Activated CD4-positive, alpha-beta memory T cell treated with anti-CD3 and anti-CD28 coated beads, Interleukin-2, amount 10 ng/mL, durations not matched to agents 7 days and 5 days (primary cell): Measurements from ENCODE around the gene PFN2. TPM values are rescaled to one million over a fixed set of nuclear protein-coding genes. Genes with fewer than 3 reads are reported as not detected.
A peak's percentile ranks its signal among the peaks of the same experiment; 100 is the strongest.
"Not testable (repeated sequence)": the region's sequence is repeated elsewhere in the genome, so short reads cannot be mapped to it uniquely, and the experiment has no call there.

Experiments used
- CTCF ChIA-PET: fragments of 350-600 bp; sonication (Branson Sonifier 250); formaldehyde crosslinking; loops from one replicate; lab custom pipeline; 2021; ENCODE audit warnings: antibody characterized with exemption, inconsistent platforms; lab: Charles Lee
- POLR2A ChIA-PET: fragments of 350-600 bp; sonication (Branson Sonifier 250); formaldehyde crosslinking; loops from one replicate; lab custom pipeline; 2021; ENCODE audit warnings: antibody characterized with exemption; lab: Charles Lee
- DNase-seq: peaks from one replicate; pipeline ENCODE4 v3.0.0-alpha.2; 2020
- H3K27ac Mint-ChIP-seq: one replicate; pipeline ENCODE4 v1.8.0; 2021; ENCODE audit warnings: mild to moderate bottlenecking, mixed read lengths
- H3K27me3 Mint-ChIP-seq: one replicate; pipeline ENCODE4 v1.8.0; 2021; ENCODE audit warnings: mixed read lengths
- H3K36me3 Mint-ChIP-seq: one replicate; pipeline ENCODE4 v1.8.0; 2021; ENCODE audit warnings: low read depth, mixed read lengths
- H3K4me1 Mint-ChIP-seq: one replicate; pipeline ENCODE4 v1.8.0; 2021; ENCODE audit warnings: mixed read lengths
- H3K4me3 Mint-ChIP-seq: one replicate; pipeline ENCODE4 v1.8.0; 2021; ENCODE audit warnings: mild to moderate bottlenecking, mixed read lengths
- H3K9me3 Mint-ChIP-seq: one replicate; pipeline ENCODE4 v1.8.0; 2021; ENCODE audit warnings: mixed read lengths
- total RNA-seq, 2 experiments: library from RNA; stranded (reverse); gene quantifications; one replicate each; pipeline ENCODE4 v1.2.3, GENCODE V29; 2021

PFN2 gene
- total RNA-seq, 2 experiments from 2014 or later: 0.58 to 0.88 TPM

DNA sequence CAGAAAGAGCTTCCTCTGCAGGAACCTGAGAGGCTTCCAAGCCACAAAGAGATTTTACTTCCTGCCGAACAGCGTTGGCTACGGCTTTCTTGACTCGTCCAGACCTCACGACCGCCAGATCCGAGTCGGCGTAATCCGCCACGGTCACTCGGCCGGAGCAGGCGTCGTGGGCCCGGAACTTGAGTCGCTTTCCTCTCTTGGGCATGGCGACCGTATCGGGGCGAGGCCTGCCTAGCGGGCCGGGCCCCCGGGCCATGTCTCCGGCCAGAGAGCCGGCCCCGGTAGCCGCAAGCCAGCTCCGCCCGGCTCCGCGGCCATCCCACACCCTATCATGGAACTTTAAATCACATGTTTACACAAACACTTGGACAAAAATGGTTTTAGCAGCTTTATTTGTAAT is 12.4 kb upstream of the PFN2 start:
- POLR2A ChIA-PET: interaction anchor here (0.6 kb wide), 1 partner anchor 11 kb away, joined by 3 read pairs; no protein-coding TSS in a partner anchor
- CTCF ChIA-PET: not testable (repeated sequence)

DNA sequence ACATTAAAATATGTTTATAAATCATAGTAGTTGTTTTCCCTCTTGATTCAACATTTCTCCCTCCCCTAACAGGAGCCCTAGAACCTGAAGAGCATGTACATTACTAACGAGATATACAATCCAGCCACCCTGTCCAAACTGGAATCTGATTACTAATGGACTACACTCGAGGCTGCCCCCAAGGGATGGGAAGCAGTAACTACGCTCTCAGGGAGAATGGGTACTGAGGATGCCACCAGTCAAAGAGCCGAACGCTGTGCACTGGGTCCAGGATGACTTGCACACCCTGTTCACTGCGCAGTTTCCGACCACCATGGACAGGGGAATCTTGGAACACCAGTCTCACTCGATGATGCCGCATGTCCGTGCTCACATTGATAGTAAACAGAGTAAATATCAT is 11.3 kb upstream of the PFN2 start:
- CTCF ChIA-PET, H3K27me3 Mint-ChIP-seq, H3K9me3 Mint-ChIP-seq: not testable (repeated sequence)

More for the DNA sequence above, 12.4 kb upstream of the PFN2 start:
- H3K36me3 Mint-ChIP-seq, H3K4me1 Mint-ChIP-seq, H3K27me3 Mint-ChIP-seq, H3K27ac Mint-ChIP-seq, DNase-seq, H3K4me3 Mint-ChIP-seq, H3K9me3 Mint-ChIP-seq: not testable (repeated sequence)

DNA sequence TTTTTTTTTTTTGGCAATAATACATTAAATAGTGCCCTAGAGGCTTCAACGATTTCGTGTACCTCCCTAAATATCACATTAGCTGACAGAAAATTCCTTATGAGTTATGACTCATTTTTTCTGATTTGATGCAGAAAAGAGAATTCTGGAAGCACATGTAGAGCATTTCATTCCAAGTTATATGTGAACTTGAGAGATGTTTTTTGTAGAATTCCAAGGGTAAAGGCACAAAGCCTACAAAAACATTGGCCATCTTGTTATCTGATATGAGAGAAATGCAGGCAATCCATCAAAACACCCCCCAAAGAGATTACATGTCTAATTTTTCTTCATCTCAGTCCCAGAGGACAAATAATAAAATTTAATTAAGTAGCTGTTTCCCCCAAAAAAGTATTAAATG is 6.7 kb upstream of the PFN2 start:
- peaks cover 40% of the 10 kb centered on the region for H3K27me3 Mint-ChIP-seq
- no peaks in the 10 kb centered on the region for H3K4me1 Mint-ChIP-seq
- ChIA-PET POLR2A (no interaction called here), CTCF (interaction anchor here (1.8 kb wide), 1 partner anchor 207 kb away, joined by 7 read pairs; no protein-coding TSS in a partner anchor)
- H3K27ac Mint-ChIP-seq: no peak overlapping the region
- no peaks in the 10 kb centered on the region for H3K36me3 Mint-ChIP-seq
- H3K9me3 Mint-ChIP-seq: no peaks in the 10 kb centered on the region
- no peak for DNase-seq
- H3K4me3 Mint-ChIP-seq: no peak overlapping the region

More for the DNA sequence above, 11.3 kb upstream of the PFN2 start:
- H3K27ac Mint-ChIP-seq, DNase-seq, H3K4me3 Mint-ChIP-seq, H3K4me1 Mint-ChIP-seq, H3K36me3 Mint-ChIP-seq, POLR2A ChIA-PET: not testable (repeated sequence)

DNA sequence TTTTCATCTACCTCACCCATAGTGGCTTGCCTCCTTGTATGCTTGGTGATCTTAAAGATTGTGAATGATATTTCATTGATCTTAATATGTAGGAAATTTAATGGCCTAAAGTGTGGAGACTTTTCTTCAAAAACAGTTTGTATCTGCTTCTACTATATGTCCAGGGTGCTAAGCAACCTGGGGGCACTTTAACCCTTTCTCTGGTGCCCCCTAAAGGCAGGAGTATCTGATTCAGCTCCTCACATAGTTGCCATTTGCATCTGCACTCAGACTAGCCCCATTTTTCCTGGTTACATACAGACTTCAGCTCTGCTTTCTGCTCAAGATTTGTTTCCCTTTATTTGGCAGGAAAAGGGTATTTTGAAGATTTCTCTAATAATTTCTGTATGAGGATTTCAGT is 5.2 kb upstream of the PFN2 start:
- Mint-ChIP-seq H3K4me3 (no peak overlapping the region), H3K4me1 (peaks cover 6% of the 10 kb centered on the region), H3K27me3 (peaks cover 51% of the 10 kb centered on the region), H3K36me3 (no peaks in the 10 kb centered on the region), H3K9me3 (no peaks in the 10 kb centered on the region), H3K27ac (no peak overlapping the region)
- no peak for DNase-seq
- ChIA-PET CTCF (interaction anchor here (0.9 kb wide), 1 partner anchor 8 kb away, joined by 4 read pairs; no protein-coding TSS in a partner anchor), POLR2A (no interaction called here)

DNA sequence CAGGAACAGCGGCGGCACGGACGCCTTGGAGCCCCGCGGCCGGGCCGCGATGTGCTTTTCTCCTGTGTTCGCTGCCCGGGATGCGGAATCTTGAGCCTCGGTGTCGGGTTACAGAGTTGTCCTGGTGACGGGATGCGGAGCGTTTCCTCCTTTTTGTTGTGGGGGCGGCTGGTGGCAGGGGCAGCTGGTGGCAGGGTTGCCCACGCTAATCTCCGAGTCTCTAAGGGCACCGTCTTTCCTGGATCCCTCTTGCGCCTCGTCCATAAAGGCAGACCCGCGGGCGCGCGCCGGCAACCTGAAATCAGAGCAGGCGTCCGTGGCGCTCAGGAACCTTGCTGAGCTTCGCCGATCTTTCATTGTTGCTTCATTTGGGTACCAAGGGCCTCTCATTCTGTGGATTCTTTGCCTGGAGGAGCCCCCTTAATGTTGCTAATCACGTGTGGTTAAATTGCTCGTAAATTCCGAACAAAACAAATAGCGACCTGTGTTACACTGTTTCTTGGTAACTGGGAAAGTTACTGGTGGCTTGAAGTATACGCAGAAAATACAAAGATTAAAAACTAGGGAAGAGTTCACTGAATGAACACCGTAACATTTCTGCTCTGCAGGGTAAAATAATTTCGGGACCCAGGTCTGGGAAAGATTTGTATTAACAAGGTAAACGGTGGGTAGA is 844 bp upstream of the PFN2 start:
- Mint-ChIP-seq H3K4me1 (peaks cover 17% of the 10 kb centered on the region), H3K27me3 (peaks cover 54% of the 10 kb centered on the region), H3K9me3 (no peaks in the 10 kb centered on the region), H3K4me3 (peak overlapping the region; percentile 76), H3K27ac (no peak overlapping the region), H3K36me3 (no peaks in the 10 kb centered on the region)
- ChIA-PET POLR2A (interaction anchor here (0.9 kb wide), 1 partner anchor 12 kb away, joined by 3 read pairs; no protein-coding TSS in a partner anchor), CTCF (interaction anchor here (1.5 kb wide), 1 partner anchor 9 kb away, joined by 3 read pairs; no protein-coding TSS in a partner anchor)
- peak; percentile 24 for DNase-seq

DNA sequence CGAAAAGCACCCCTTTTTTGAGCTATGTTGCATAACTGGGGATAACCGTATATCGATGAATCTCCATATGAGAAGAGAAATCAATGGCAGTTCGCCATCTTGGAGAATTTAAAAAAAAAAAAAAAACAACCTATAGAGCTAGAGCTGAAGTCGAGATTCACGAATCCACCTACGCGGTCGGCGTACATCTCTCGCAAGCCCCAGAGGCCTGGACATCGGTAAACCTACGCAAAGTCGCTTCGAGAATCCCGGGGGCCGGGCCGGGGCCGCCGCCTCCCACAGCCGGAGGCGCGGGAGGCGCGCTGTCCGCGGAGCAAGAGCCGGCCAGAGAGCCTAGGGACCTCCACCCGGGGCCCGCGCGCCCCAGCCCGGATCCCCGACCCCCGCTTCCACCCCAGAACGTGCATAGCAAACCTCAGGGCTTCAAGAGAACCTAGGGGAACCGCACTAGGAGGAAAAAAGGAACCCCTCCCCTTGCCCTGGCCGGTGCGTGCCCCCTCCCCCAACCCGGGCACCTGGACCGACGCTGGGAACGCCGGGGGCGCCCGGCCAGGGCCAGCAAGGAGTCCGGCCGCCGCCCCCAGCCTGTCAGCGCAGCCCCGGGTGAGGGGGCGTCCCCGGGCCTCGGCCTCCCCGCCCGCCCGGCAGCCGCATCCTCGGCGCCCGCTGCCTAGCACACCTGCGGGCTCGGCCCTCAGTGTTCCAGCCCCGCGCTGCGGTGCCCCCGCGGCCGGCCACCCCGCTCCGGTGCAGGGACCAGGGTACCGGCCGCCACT is 567 bp downstream of the PFN2 start:
- POLR2A ChIA-PET: interaction anchor here (0.7 kb wide), 1 partner anchor 1418 kb away, joined by 3 read pairs; no protein-coding TSS in a partner anchor
- H3K4me1 Mint-ChIP-seq: peaks cover 17% of the 10 kb centered on the region
- peak; percentile 68 for DNase-seq
- H3K36me3 Mint-ChIP-seq: no peaks in the 10 kb centered on the region
- peaks cover 40% of the 10 kb centered on the region for H3K27me3 Mint-ChIP-seq
- peak overlapping the region; percentile 71 for H3K4me3 Mint-ChIP-seq
- H3K27ac Mint-ChIP-seq: no peak overlapping the region
- CTCF ChIA-PET: no interaction called here
- no peaks in the 10 kb centered on the region for H3K9me3 Mint-ChIP-seq

DNA sequence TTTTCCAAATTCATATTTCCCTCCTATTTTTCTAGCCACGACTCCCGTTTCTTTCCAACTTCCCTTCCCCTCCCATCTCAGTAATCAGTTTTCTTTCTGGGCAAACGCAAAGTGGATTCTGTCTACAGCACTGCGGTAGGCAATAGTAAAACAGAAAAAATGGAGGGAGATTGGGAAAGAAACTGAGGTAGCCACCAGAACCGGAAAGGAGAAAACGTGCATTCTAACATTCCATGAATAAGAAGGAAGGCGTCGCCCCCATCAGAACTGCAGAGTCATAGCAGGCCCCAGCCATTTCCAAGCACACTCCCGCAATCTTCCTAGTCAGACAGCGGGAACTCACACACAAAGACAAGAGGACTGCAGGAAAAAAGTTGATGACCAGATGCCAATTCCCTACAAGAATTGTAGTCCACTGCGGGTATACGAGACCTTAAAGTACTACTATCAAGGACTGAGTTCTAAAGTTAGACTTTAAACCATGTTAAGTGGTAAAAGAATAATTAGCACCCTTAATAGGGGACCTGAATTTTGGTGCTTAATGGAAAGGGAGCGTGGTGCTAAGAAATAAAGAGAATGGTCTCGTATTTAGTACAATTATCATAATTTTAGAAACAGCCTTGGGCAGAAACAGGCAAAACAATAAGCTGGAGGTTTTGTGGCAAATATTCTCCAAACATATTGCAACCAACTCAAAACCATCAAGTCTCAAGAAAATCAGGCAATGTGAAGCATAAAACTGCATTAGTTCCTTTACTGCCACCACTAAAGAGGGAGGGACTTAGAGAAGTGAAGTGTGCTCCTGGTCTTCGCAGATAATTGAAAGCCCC is 1.4 kb downstream of the PFN2 start:
- peaks cover 33% of the 10 kb centered on the region for H3K27me3 Mint-ChIP-seq
- H3K9me3 Mint-ChIP-seq: no peaks in the 10 kb centered on the region
- peaks cover 17% of the 10 kb centered on the region for H3K4me1 Mint-ChIP-seq
- no peak overlapping the region for H3K27ac Mint-ChIP-seq
- H3K4me3 Mint-ChIP-seq: peak overlapping the region; percentile 68
- ChIA-PET CTCF (interaction anchor here (1.0 to 4.1 kb wide), 3 partner anchors 215 to 439 kb away, joined by 3 to 24 read pairs (median 3); partner anchors contain the start of gene TSC22D2), POLR2A (no interaction called here)
- no peak for DNase-seq
- H3K36me3 Mint-ChIP-seq: no peaks in the 10 kb centered on the region

DNA sequence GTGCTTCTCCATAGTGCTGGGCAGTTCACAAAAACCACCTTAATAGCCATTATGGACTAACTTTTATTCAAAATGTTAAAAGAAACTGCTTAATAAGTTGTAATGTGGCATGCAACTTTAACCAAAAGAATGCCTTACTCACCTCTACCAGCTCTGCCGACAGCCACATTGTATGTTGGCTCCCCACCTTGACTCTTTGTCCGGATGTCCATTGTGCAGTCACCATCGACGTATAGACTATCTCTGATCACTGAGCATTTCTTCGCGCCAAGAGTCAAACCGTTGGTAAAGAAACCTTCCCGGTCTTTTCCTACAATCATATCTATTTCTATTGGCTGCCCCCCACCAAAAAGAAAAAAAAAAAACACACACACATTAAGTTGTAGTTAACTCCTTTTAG is 2.5 kb downstream of the PFN2 start:
- H3K4me3 Mint-ChIP-seq: no peak overlapping the region
- H3K4me1 Mint-ChIP-seq: peaks cover 17% of the 10 kb centered on the region
- H3K27me3 Mint-ChIP-seq: peaks cover 26% of the 10 kb centered on the region
- H3K27ac Mint-ChIP-seq: no peak overlapping the region
- H3K9me3 Mint-ChIP-seq: no peaks in the 10 kb centered on the region
- no peaks in the 10 kb centered on the region for H3K36me3 Mint-ChIP-seq
- CTCF ChIA-PET: interaction anchor here (1.0 to 4.1 kb wide), 3 partner anchors 216 to 440 kb away, joined by 3 to 24 read pairs (median 3); partner anchors contain the start of gene TSC22D2
- POLR2A ChIA-PET: no interaction called here
- DNase-seq: no peak

DNA sequence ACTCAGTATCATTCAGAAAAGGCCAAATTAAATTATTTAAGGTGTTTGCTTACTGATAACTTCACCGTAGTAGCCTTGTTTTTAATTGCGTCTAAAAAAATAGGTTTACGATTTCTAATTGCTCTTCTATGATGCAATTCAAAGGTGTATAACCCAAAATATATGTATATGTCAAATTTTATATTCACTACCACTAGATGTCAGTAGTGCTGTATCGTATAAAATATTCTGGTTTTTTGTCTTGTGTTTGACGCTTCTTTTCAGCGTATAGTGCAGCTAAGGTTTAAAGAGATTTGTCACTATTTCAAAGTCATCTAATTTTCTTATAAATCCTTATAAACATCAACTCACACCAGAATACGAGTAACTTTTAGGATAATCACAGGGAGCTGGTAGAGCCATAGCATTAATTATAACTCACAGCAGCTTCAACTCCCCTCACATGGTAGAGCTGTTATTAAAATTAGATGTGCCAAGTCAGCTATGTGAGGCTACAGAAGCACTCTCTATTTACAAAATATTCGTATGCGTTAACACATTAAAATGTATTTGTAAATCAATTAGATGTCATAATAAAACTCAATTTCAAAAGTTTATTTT is 3.5 kb downstream of the PFN2 start:
- H3K4me1 Mint-ChIP-seq: peaks cover 17% of the 10 kb centered on the region
- no peaks in the 10 kb centered on the region for H3K9me3 Mint-ChIP-seq
- DNase-seq: no peak
- H3K27me3 Mint-ChIP-seq: peaks cover 21% of the 10 kb centered on the region
- H3K4me3 Mint-ChIP-seq: no peak overlapping the region
- no peak overlapping the region for H3K27ac Mint-ChIP-seq
- POLR2A ChIA-PET: interaction anchor here (0.7 kb wide), 1 partner anchor 564 kb away, joined by 3 read pairs; no protein-coding TSS in a partner anchor
- H3K36me3 Mint-ChIP-seq: no peaks in the 10 kb centered on the region
- CTCF ChIA-PET: interaction anchor here (0.6 to 4.1 kb wide), 6 partner anchors 9 to 256 kb away, joined by 3 to 24 read pairs (median 4); no protein-coding TSS in a partner anchor

DNA sequence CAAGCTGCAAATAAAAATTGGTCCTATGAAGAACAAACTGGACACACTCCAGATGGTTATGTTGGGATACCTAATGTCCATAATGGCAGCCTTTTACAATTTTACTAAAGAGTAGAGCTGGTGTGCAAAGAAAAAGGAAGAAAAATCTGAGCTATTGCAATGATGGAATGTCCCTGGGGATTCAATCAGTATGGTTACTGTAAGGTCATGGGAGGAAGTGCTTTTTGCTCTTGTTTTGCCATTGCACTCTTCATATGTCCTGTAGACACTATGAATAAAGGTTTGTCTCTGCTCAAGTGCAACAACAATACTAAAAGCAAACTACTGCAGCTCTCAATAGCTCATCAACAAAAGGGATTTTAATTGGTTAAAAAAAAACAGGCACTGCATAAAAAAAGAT is 5.4 kb downstream of the PFN2 start:
- ChIA-PET CTCF (interaction anchor here (1.3 to 4.1 kb wide), 2 partner anchors 157 to 219 kb away, joined by 3 to 24 read pairs; no protein-coding TSS in a partner anchor), POLR2A (no interaction called here)
- no peaks in the 10 kb centered on the region for H3K9me3 Mint-ChIP-seq
- peaks cover 12% of the 10 kb centered on the region for H3K27me3 Mint-ChIP-seq
- DNase-seq: no peak
- no peak overlapping the region for H3K4me3 Mint-ChIP-seq
- H3K36me3 Mint-ChIP-seq: peaks cover 4% of the 10 kb centered on the region
- H3K4me1 Mint-ChIP-seq: peaks cover 10% of the 10 kb centered on the region
- H3K27ac Mint-ChIP-seq: no peak overlapping the region

DNA sequence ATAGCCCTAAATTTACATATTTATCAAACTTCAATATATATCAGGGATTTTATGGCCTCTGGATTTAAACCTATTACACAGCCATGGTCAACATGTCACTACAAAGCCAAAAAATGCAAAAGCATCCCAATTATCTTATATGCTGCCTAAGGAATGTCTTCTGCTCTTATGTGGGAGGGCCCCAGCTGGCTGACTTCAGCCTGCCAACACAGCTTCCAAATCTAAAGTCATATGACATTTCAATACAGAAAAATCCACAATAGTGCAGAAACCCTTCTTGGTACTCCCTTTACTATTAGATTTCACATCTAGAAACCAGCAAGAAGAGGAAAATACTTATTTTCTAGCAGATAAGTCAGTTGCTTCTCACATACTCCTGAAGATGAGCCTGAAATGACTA is 6.4 kb downstream of the PFN2 start:
- peaks cover 6% of the 10 kb centered on the region for H3K27me3 Mint-ChIP-seq
- peaks cover 4% of the 10 kb centered on the region for H3K36me3 Mint-ChIP-seq
- peaks cover 5% of the 10 kb centered on the region for H3K4me1 Mint-ChIP-seq
- no peak overlapping the region for H3K4me3 Mint-ChIP-seq
- no peak overlapping the region for H3K27ac Mint-ChIP-seq
- POLR2A ChIA-PET: no interaction called here
- H3K9me3 Mint-ChIP-seq: no peaks in the 10 kb centered on the region
- DNase-seq: no peak
- CTCF ChIA-PET: interaction anchor here (1.0 kb wide), 1 partner anchor 220 kb away, joined by 3 read pairs; no protein-coding TSS in a partner anchor

DNA sequence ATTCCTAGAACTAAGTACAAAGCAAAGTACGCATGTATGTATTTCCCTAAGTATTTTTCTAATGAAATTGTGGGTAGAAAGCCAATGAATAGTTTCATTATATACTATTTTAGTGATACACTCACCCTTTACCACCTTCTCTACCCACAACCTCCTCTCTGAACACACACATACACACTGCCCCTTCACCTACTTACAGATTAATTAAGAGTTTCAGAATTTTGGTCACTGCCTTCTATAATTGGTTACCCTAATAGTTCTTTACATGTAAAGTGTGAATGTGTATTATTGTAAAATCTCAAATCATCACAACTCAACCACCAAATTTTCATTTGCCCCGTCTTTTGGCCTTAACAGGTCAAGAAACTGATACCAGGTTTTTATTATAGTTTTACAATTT is 7.2 kb downstream of the PFN2 start:
- ChIA-PET POLR2A (no interaction called here), CTCF (interaction anchor here (1.3 kb wide), 1 partner anchor 257 kb away, joined by 3 read pairs; no protein-coding TSS in a partner anchor)
- H3K9me3 Mint-ChIP-seq: no peaks in the 10 kb centered on the region

More for the DNA sequence above, 7.2 kb downstream of the PFN2 start:
- peaks cover 4% of the 10 kb centered on the region for H3K36me3 Mint-ChIP-seq
- no peak for DNase-seq
- peaks cover 2% of the 10 kb centered on the region for H3K27me3 Mint-ChIP-seq
- peaks cover 1% of the 10 kb centered on the region for H3K4me1 Mint-ChIP-seq
- no peak overlapping the region for H3K27ac Mint-ChIP-seq
- no peak overlapping the region for H3K4me3 Mint-ChIP-seq
